Lung (tissue), 12 donors: ENCODE results near the gene KLHL7. TPM values are rescaled to one million over a fixed set of nuclear protein-coding genes. Genes with fewer than 3 reads are reported as not detected.

Experiments used
- ATAC-seq: fragments of 200-7000 bp; cut with Tn5 transposase; one replicate; pipeline ENCODE4 v1.9.1; 2020; ENCODE audit warnings: moderate number of reproducible peaks; ENCODE audit not compliant: insufficient read depth, low FRiP score
- DNase-seq, 3 donors: peaks; one replicate each; pipeline ENCODE4 v3.0.0-alpha.2; 2013 to 2017
- H3K27ac ChIP-seq, 2 donors: one replicate each; pipeline ENCODE4 v1.5.1; 2013; ENCODE audit warnings: mild to moderate bottlenecking in 2 of 2, moderate library complexity in 2 of 2, control low read depth in 1 of 2, inconsistent platforms in 1 of 2, low read depth in 1 of 2, low read length in 1 of 2
- H3K27me3 ChIP-seq, 3 donors: one replicate each; pipeline ENCODE4 v1.5.1; 2013; ENCODE audit warnings: low read length in 2 of 3; ENCODE audit not compliant: control insufficient read depth in 3 of 3, insufficient read depth in 3 of 3
- H3K36me3 ChIP-seq, 4 donors: one replicate each; pipeline ENCODE4 v1.5.1; 2013; ENCODE audit warnings: low read length in 4 of 4, mild to moderate bottlenecking in 1 of 4, moderate library complexity in 1 of 4; ENCODE audit not compliant: control insufficient read depth in 4 of 4, insufficient read depth in 4 of 4
- H3K4me1 ChIP-seq, 5 donors: one replicate each; pipeline ENCODE4 v1.5.1; 2013; ENCODE audit warnings: low read length in 5 of 5, mild to moderate bottlenecking in 2 of 5, moderate library complexity in 1 of 5; ENCODE audit not compliant: control insufficient read depth in 5 of 5, insufficient read depth in 5 of 5
- H3K4me3 ChIP-seq: one replicate; pipeline ENCODE4 v1.5.1; 2013; ENCODE audit warnings: mild to moderate bottlenecking, control low read depth, moderate library complexity
- H3K9ac ChIP-seq, 2 donors: one replicate each; pipeline ENCODE4 v1.5.1; 2013; ENCODE audit warnings: low read length in 2 of 2, control low read depth in 1 of 2; ENCODE audit not compliant: insufficient read depth in 1 of 2
- H3K9me3 ChIP-seq, 4 donors: one replicate each; pipeline ENCODE4 v1.5.1; 2013; ENCODE audit warnings: low read length in 3 of 4, mild to moderate bottlenecking in 1 of 4, moderate library complexity in 1 of 4; ENCODE audit not compliant: control insufficient read depth in 4 of 4, insufficient read depth in 3 of 4
- WGBS, 2 donors: extraction: QIAGEN DNeasy Blood & Tissue Kit; methylation state at CpG; one replicate each; pipeline ENCODE4 v1.1.7; 2013; 5-methylcytosine and 5-hydroxymethylcytosine counted together
- polyA plus RNA-seq, 2 donors: library from polyadenylated mRNA; stranded (reverse); fragments of 200-250 nt; gene quantifications; one replicate each; pipeline ENCODE4 v1.2.1, GENCODE V29; 2013
- total RNA-seq, 2 donors: library from RNA; depleted of rRNA in 1 of 2; stranded (reverse); fragments of >200 nt in 1 of 2; gene quantifications; one replicate each; pipeline ENCODE4 v1.2.1, GENCODE V29; 2014 to 2021
- TF ChIP-seq, protein P1 (sequence below): IDR thresholded peaks from 2 replicates; pipeline ENCODE4 v1.5.1; 2012; ENCODE audit warnings: mild to moderate bottlenecking; ENCODE audit errors: control extremely low read depth, extremely low read depth
- donor health status: control.
- donor health status: control.
- donor health status: Bipolar disorder and iron deficiency.
- donor health status: healthy.
- donor health status: DM: yes; HTN: yes; CAD: no.

The KLHL7 gene
- total and polyA plus RNA-seq, 4 donors = 11.5 to 38.1 (median 17.6) TPM

GRCh38 chr7:23120106-23120505 is 14.5 kb downstream of the KLHL7 start:
- Histone ChIP-seq H3K9ac (no peak overlapping the region), H3K36me3 (peaks cover 0 to 2% (median 0%) of the 10 kb centered on the region in 4 donors), H3K4me1 (peaks cover 0 to 28% (median 0%) of the 10 kb centered on the region in 5 donors), H3K4me3 (no peak overlapping the region), H3K27me3 (no peaks in the 10 kb centered on the region), H3K9me3 (no peaks in the 10 kb centered on the region), H3K27ac (no peak overlapping the region)
- WGBS, 2 donors = 97% methylated on average over 4 of the region's 4 CpGs
- TF ChIP-seq, protein P1, sequence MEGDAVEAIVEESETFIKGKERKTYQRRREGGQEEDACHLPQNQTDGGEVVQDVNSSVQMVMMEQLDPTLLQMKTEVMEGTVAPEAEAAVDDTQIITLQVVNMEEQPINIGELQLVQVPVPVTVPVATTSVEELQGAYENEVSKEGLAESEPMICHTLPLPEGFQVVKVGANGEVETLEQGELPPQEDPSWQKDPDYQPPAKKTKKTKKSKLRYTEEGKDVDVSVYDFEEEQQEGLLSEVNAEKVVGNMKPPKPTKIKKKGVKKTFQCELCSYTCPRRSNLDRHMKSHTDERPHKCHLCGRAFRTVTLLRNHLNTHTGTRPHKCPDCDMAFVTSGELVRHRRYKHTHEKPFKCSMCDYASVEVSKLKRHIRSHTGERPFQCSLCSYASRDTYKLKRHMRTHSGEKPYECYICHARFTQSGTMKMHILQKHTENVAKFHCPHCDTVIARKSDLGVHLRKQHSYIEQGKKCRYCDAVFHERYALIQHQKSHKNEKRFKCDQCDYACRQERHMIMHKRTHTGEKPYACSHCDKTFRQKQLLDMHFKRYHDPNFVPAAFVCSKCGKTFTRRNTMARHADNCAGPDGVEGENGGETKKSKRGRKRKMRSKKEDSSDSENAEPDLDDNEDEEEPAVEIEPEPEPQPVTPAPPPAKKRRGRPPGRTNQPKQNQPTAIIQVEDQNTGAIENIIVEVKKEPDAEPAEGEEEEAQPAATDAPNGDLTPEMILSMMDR = no peak
- ATAC-seq = no peak
- DNase-seq = no peak

GRCh38 chr7:23121165-23121564 is 15.6 kb downstream of the KLHL7 start:
- TF ChIP-seq, protein P1 = no peak
- Histone ChIP-seq H3K9ac (no peak overlapping the region), H3K36me3 (peaks cover 0 to 8% (median 6%) of the 10 kb centered on the region in 4 donors), H3K27ac (peak overlapping the region in 1 of 2 donors; percentile 21), H3K4me3 (no peak overlapping the region), H3K4me1 (peaks cover 0 to 25% (median 0%) of the 10 kb centered on the region in 5 donors), H3K9me3 (no peaks in the 10 kb centered on the region), H3K27me3 (no peaks in the 10 kb centered on the region)
- DNase-seq = no peak
- 95 to 97% methylated on average over 4 of the region's 4 CpGs for WGBS, 2 donors
- ATAC-seq = no peak

DNA sequence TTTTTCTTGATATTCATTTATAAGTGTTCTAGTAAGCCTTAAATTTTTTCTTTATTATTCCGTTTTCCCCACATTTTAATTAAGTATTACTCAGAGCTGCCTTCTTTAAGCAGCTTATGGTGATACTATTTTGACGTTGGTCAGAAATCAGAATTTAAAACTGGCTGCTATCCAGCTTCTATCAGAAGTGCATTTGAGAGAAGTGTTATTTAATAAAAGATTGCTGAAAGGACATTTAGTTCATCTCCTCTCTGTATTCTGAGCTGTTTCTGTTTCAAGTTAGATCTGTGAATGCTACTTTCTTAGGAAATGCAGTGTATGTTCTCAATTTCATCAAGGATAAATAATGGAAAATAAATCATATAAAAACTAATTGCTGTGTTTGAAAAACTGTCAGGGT is 17.4 kb downstream of the KLHL7 start:
- no peaks in the 10 kb centered on the region for H3K27me3 ChIP-seq
- 86 to 93% methylated on average over 2 of the region's 2 CpGs for WGBS, 2 donors
- ATAC-seq = no peak
- H3K4me3 ChIP-seq = no peak overlapping the region
- H3K27ac ChIP-seq = peak overlapping the region in 1 of 2 donors; percentile 79
- H3K36me3 ChIP-seq = peaks cover 0 to 20% (median 14%) of the 10 kb centered on the region in 4 donors
- no peak overlapping the region for H3K9ac ChIP-seq
- TF ChIP-seq, protein P1 = no peak
- H3K9me3 ChIP-seq = no peaks in the 10 kb centered on the region
- peaks cover 0 to 14% (median 0%) of the 10 kb centered on the region in 5 donors for H3K4me1 ChIP-seq
- peak in 1 of 3 donors; percentile 14 for DNase-seq

GRCh38 chr7:23123465-23123864 is 17.9 kb downstream of the KLHL7 start:
- Histone ChIP-seq H3K27ac (peak overlapping the region in 1 of 2 donors; percentile 79), H3K4me1 (peaks cover 0 to 10% (median 0%) of the 10 kb centered on the region in 5 donors), H3K4me3 (no peak overlapping the region), H3K9ac (no peak overlapping the region), H3K9me3 (no peaks in the 10 kb centered on the region), H3K27me3 (no peaks in the 10 kb centered on the region), H3K36me3 (peaks cover 0 to 22% (median 15%) of the 10 kb centered on the region in 4 donors)
- DNase-seq = no peak
- 69 to 91% methylated on average over 5 of the region's 5 CpGs for WGBS, 2 donors
- TF ChIP-seq, protein P1 = no peak
- ATAC-seq = no peak
